ENCODE results near the gene JADE1. TPM values are rescaled to one million over a fixed set of nuclear protein-coding genes. Genes with fewer than 3 reads are reported as not detected.

Gene JADE1
- total RNA-seq, 1 experiment from 2014 or later: 192 TPM

DNA sequence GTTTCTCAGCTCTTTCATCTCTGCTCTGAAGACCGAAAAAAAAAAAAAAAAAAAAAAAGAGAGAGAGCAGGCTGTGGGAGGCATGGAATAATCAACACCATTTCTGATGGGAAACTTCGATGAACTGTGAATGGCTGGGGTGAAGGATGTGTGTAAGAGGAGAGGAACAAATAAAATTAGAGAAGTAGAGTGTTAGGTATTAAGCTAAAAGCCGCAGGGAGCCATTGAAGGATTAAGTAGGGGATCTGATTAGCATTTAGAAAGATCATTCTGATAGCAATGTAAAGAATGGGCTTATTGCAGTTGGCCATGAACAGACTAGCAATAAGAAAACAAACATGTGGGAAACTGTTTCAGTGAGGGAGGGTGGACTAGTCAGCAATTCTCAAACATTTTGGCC is 33.6 kb upstream of the JADE1 start:
- Histone ChIP-seq H3K27me3 (ENCODE audit: insufficient read depth, low read length) (no peaks in the 10 kb centered on the region), H4K8ac (replicated peaks; ENCODE audit: insufficient read length, low read depth, low read length) (no peak overlapping the region), H4K91ac (ENCODE audit: insufficient read length, low read depth, low read length) (no peak overlapping the region), H2BK15ac (ENCODE audit: low read depth, low read length) (no peak overlapping the region), H3K23me2 (ENCODE audit: insufficient read length, low read depth, low read length, poor library complexity, severe bottlenecking) (no peaks in the 10 kb centered on the region), H3K4me1 (ENCODE audit: insufficient read depth, low read length) (0 out of 2 replicates have a peak, but pooled peaks cover 3% of the 10 kb centered on the region), H2BK5ac (ENCODE audit: insufficient read length, low read length) (no peak overlapping the region), H2BK120ac (ENCODE audit: low read depth, low read length, poor library complexity, severe bottlenecking) (no peak overlapping the region), H4K5ac (ENCODE audit: insufficient read length, low read depth, low read length) (no peak overlapping the region), H3K27ac (ENCODE audit: insufficient read length, low read depth, low read length) (no peak overlapping the region), H2AFZ (ENCODE audit: low read length) (no peak overlapping the region), H3K4me2 (ENCODE audit: insufficient read depth, insufficient read length, low read length) (no peak overlapping the region), H3K9ac (ENCODE audit: extremely low read depth, insufficient read length, low read length) (no peak overlapping the region), H2BK12ac (ENCODE audit: insufficient read length, low read depth, low read length) (no peak overlapping the region), H3T11ph (ENCODE audit: low read length) (no peak overlapping the region), H3K14ac (ENCODE audit: insufficient read depth, low read length) (no peak overlapping the region), H3K56ac (ENCODE audit: insufficient read length, low read depth, low read length) (no peak overlapping the region), H3K23ac (ENCODE audit: insufficient read length, low read depth, low read length) (no peak overlapping the region), H3K18ac (ENCODE audit: insufficient read length, low read depth, low read length) (no peak overlapping the region), H3K9me3 (ENCODE audit: control insufficient read depth, low read depth, low read length) (no peaks in the 10 kb centered on the region), H4K20me1 (ENCODE audit: control insufficient read depth, insufficient read depth, insufficient read length) (no peaks in the 10 kb centered on the region), H2AK5ac (ENCODE audit: insufficient read length, low read length) (no peak overlapping the region), H2BK20ac (ENCODE audit: low read depth, low read length, poor library complexity, severe bottlenecking) (no peak overlapping the region), H3K79me2 (ENCODE audit: insufficient read depth, low read length) (no peaks in the 10 kb centered on the region), H3K79me1 (ENCODE audit: insufficient read depth, low read depth, low read length, poor library complexity, severe bottlenecking) (no peaks in the 10 kb centered on the region), H3K4ac (ENCODE audit: low read depth, low read length) (no peak overlapping the region)
- Mint-ChIP-seq H3K9me3 (peaks cover 7 to 18% of the 10 kb centered on the region in 2 experiments), H3K36me3 (ENCODE audit: insufficient read depth in 1 of 3, low read depth in 3 of 3) (peaks cover 0 to 12% (median 6%) of the 10 kb centered on the region in 3 experiments; a peak in 4 of 7 replicates), H3K4me3 (no peak overlapping the region), H3K27me3 (ENCODE audit: low read depth) (no peaks in the 10 kb centered on the region), H3K4me1 (peaks cover 16 to 30% of the 10 kb centered on the region in 2 experiments), H3K27ac (no peak overlapping the region; a peak in 2 of 7 replicates)
- no peak for DNase-seq
- TF ChIP-seq, protein P1, sequence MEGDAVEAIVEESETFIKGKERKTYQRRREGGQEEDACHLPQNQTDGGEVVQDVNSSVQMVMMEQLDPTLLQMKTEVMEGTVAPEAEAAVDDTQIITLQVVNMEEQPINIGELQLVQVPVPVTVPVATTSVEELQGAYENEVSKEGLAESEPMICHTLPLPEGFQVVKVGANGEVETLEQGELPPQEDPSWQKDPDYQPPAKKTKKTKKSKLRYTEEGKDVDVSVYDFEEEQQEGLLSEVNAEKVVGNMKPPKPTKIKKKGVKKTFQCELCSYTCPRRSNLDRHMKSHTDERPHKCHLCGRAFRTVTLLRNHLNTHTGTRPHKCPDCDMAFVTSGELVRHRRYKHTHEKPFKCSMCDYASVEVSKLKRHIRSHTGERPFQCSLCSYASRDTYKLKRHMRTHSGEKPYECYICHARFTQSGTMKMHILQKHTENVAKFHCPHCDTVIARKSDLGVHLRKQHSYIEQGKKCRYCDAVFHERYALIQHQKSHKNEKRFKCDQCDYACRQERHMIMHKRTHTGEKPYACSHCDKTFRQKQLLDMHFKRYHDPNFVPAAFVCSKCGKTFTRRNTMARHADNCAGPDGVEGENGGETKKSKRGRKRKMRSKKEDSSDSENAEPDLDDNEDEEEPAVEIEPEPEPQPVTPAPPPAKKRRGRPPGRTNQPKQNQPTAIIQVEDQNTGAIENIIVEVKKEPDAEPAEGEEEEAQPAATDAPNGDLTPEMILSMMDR (conservative IDR thresholded peaks at IDR 0.05): no peak
- WGBS (ENCODE audit: extremely low coverage, insufficient read length, low lambda C conversion rate): no CpG with 5 or more reads among the region's 3 CpGs

All from H9 (cell line).